Right ventricle myocardium superior (tissue), 1 donor: Measurements from ENCODE around the gene ATM. TPM values are rescaled to one million over a fixed set of nuclear protein-coding genes. Genes with fewer than 3 reads are reported as not detected.
"Not testable (repeated sequence)": the region's sequence is repeated elsewhere in the genome, so short reads cannot be mapped to it uniquely, and the experiment has no call there.

Experiments used
- ATAC-seq: fragments of 200-7000 bp; cut with Tn5 transposase; one replicate; pipeline ENCODE4 v1.9.1; 2020; ENCODE audit warnings: mild to moderate bottlenecking; ENCODE audit not compliant: poor library complexity
- DNase-seq: peaks from one replicate; pipeline ENCODE4 v3.0.0-alpha.2; 2020
- intact Hi-C: fragments of 100-400 bp; cut with DNase I; formaldehyde crosslinking; loops from one replicate; pipeline ENCODE4 v1.11.2; 2022
- total RNA-seq: library from RNA; stranded (reverse); fragmentation: NEBNext Ultra II Directional; extraction: Animal tissue kit (Norgen Biotek cat#: 25700); gene quantifications from one replicate; pipeline ENCODE4 v1.2.1, GENCODE V29; 2021
- donor health status: DM: no; HTN: yes; CAD: no; lungs with severe emphysema.

Gene ATM
- total RNA-seq, 1 donor from 2014 or later: 27.1 TPM

DNA sequence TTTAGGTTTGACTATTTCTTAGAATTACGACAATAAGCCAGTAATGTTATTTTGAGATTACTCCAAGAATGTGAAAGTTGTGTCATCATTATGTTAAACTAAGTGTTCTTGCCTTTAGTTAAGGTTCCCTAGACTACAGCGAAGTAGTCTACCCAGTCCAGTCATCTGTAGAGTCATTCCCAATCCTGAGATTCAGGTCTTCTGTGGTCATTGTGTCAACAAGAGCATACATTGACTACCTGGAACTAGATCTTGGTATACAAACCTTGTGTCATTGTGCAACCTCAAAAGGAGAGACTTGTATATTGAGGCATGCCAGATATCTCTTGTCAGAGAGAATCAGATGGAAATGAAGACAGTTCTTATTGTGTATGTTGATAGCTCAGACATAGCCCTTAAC is 115.9 kb downstream of the ATM start:
- intact Hi-C loops: no loop called here
- DNase-seq (no peak), ATAC-seq (no peak)

DNA sequence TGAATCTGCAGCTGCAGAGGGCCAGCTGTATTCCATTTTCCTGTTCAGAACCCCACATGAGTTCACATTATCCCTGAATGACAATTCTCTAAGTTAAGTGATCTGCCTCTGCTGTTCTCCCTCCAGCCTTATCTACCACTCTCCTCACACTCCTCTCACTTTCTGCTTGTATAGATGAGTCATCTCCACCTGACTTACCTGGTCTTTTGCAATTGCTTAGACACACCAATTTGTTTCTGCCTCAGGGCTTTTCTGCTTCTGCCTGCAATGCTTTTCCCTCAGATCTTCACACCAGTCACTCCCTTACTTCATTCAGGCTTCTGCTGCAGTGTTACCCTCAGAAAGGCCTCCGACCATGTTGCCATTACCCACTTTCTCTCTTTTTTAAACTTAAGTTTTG is 118.1 kb downstream of the ATM start:
- DNase-seq (no peak), ATAC-seq (no peak)
- intact Hi-C loops: no loop called here

GRCh38 chr11:108341654-108342053 is 118.8 kb downstream of the ATM start:
- intact Hi-C loops: no loop called here
- DNase-seq: no peak
- ATAC-seq: no peak

GRCh38 chr11:108343714-108344113 is 120.8 kb downstream of the ATM start:
- ATAC-seq (no peak), DNase-seq (no peak)
- intact Hi-C loops: no loop called here

- intact Hi-C loops: no loop called here
- no peak for DNase-seq
- no peak for ATAC-seq
Observed at GRCh38 chr11:108345767-108346166, 122.9 kb downstream of the ATM start.

- intact Hi-C loops: no loop called here
- DNase-seq: no peak
- no peak for ATAC-seq
Observed at GRCh38 chr11:108346451-108346850, 123.6 kb downstream of the ATM start.

DNA sequence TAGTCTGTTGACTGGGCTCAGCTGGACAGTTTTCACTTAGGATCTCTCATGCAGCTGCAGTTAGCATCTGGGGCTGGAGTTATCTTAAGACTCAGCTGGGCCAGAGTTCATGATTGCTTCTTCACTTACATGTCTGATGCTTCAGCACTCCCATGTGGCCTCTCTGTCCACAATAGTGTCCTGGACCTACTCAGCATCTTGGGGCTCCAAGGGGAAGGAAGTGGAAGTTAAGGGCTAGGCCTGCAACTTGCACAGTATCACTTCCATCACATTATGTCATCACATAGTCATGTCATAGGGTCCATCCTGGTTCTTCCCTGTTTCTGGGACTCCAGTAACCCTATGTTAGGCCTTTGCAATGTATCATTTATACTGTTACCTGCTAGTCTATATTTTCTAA is 128.6 kb downstream of the ATM start:
- ATAC-seq: no peak
- intact Hi-C loops: no loop called here
- DNase-seq: no peak

GRCh38 chr11:108364159-108364558 is 141.3 kb downstream of the ATM start:
- no peak for DNase-seq
- ATAC-seq: no peak
- intact Hi-C loops: no loop called here

- intact Hi-C loops: no loop called here
- DNase-seq (no peak), ATAC-seq (peak; percentile 15)
Observed at GRCh38 chr11:108368134-108368533, 145.3 kb downstream of the ATM start.

DNA sequence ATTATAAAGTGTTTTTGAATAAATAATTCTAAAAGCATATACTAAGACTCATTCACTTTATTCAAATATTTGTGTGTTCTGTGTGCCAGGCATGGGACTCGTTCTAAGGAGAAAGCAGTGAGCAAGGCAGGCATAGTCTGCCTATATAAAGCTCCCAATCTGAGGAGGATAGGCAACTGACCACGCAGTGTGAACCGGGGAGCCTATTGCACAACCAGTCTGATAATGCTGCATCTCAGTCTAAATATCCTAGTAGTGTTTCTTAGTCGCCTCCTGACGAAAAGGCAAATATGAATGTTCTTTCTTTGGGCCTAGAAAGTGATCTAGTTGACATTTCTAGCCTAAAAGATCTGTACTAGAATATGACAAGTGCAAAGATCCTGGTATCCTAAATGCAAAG is 146.2 kb downstream of the ATM start:
- intact Hi-C loops: no loop called here
- no peak for DNase-seq
- ATAC-seq: no peak

- ATAC-seq: no peak
- no peak for DNase-seq
- intact Hi-C loops: no loop called here
Observed at GRCh38 chr11:108370315-108370714, 147.4 kb downstream of the ATM start.

- ATAC-seq (no peak), DNase-seq (no peak)
- intact Hi-C loops: no loop called here
Observed at GRCh38 chr11:108370990-108371389, 148.1 kb downstream of the ATM start.

DNA sequence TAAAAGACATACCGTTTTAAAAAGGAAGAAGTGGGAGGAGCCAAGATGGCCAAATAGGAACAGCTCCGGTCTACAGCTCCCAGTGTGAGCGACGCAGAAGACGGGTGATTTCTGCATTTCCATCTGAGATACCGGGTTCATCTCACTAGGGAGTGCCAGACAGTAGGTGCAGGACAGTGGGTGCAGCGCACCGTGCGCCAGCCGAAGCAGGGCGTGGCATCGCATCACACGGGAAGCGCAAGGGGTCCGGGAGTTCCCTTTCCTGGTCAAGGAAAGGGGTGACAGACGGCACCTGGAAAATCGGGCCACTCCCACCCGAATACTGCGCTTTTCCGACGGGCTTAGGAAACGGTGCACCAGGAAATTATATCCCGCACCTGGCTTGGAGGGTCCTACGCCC is 150.6 kb downstream of the ATM start:
- intact Hi-C loops, ATAC-seq, DNase-seq: not testable (repeated sequence)

DNA sequence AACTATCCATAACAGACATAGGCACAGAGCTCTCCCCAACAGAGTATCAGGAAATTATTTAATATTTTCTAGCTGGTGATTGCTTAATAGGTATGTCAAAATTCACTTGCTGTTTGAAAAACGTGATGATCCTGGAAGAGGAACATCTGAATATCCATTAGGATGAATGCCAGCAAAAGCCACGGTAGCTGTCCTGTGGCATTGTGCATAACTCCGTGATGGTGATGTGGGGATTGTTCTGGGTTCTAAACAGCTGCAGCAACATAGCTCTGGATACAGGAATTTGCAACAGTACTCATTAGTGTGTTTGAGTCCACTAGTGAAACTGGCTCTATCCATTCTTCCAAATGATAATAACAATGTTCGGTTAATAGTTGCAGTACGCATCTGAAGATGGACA is 165.7 kb downstream of the ATM start:
- intact Hi-C loops: no loop called here
- DNase-seq (no peak), ATAC-seq (no peak)

GRCh38 chr11:108392353-108392752 is 169.5 kb downstream of the ATM start:
- intact Hi-C loops: no loop called here
- DNase-seq (no peak), ATAC-seq (peak; percentile 61)

GRCh38 chr11:108393046-108393445 is 170.2 kb downstream of the ATM start:
- no peak for DNase-seq
- ATAC-seq: no peak
- intact Hi-C loops: no loop called here

GRCh38 chr11:108394744-108395284 is 171.9 kb downstream of the ATM start:
- intact Hi-C loops: no loop called here
- DNase-seq (no peak), ATAC-seq (no peak)

GRCh38 chr11:108396672-108397071 is 173.8 kb downstream of the ATM start:
- not testable (repeated sequence) for ATAC-seq

GRCh38 chr11:108398439-108398838 is 175.6 kb downstream of the ATM start:
- intact Hi-C loops: no loop called here
- DNase-seq: no peak
- no peak for ATAC-seq

More at GRCh38 chr11:108396672-108397071, 173.8 kb downstream of the ATM start:
- DNase-seq, intact Hi-C loops: not testable (repeated sequence)

GRCh38 chr11:108402241-108402640 is 179.4 kb downstream of the ATM start:
- intact Hi-C loops: no loop called here
- ATAC-seq (no peak), DNase-seq (no peak)

DNA sequence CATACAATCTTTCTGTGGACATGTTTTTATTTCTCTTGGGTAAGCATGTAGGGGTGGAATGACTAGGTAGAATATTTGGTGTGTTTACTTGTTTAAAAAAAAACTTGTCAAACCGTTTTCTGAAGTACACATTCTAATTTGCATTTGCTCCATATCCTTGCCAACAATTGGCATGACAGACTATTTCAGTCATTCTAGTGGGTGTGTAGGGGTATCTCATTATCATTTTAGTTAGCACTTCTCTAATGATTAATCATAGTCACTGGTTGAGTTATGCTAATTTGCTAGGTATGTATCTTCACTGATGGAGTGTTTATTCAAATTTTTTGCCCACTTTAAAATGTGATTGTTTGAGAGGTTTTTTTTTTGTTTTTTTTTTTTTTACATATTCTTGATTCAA is 180.2 kb downstream of the ATM start:
- ATAC-seq: no peak
- DNase-seq: no peak
- intact Hi-C loops: no loop called here
